T-helper 2 cell treated with Interferon-gamma antibody and Interleukin-4, amounts not matched to agents 5 μg/mL and 100 μg/mL, for 36 hours (primary cell): ENCODE measurements around the gene CCT5.
"Not testable (repeated sequence)": the region's sequence is repeated elsewhere in the genome, so short reads cannot be mapped to it uniquely, and the experiment has no call there.

ENCODE experiments used
- DNase-seq: peaks from one replicate; pipeline ENCODE4 v3.0.0; 2021; ENCODE audit warnings: low spot score
- H3K27ac Mint-ChIP-seq: one replicate; pipeline ENCODE4 v1.8.0; 2021; ENCODE audit warnings: mild to moderate bottlenecking, mixed read lengths
- H3K27me3 Mint-ChIP-seq: one replicate; pipeline ENCODE4 v1.8.0; 2021; ENCODE audit warnings: low read depth, mixed read lengths
- H3K36me3 Mint-ChIP-seq: one replicate; pipeline ENCODE4 v1.8.0; 2021; ENCODE audit warnings: low read depth, mixed read lengths
- H3K4me1 Mint-ChIP-seq: one replicate; pipeline ENCODE4 v1.8.0; 2021; ENCODE audit warnings: low read depth, mixed read lengths
- H3K4me3 Mint-ChIP-seq: one replicate; pipeline ENCODE4 v1.8.0; 2022; ENCODE audit warnings: mild to moderate bottlenecking, moderate library complexity, mixed read lengths
- H3K9me3 Mint-ChIP-seq: one replicate; pipeline ENCODE4 v1.8.0; 2021; ENCODE audit warnings: mixed read lengths

CCT5 gene

GRCh38 chr5:10276691-10277090, 26.6 kb downstream of the CCT5 start:
- Mint-ChIP-seq H3K4me1 (peaks cover 14% of the 10 kb centered on the region), H3K27ac (no peak overlapping the region), H3K27me3 (peaks cover 5% of the 10 kb centered on the region), H3K4me3 (no peak overlapping the region), H3K36me3 (no peaks in the 10 kb centered on the region), H3K9me3 (no peaks in the 10 kb centered on the region)
- DNase-seq, result no peak

- Mint-ChIP-seq H3K36me3 (no peaks in the 10 kb centered on the region), H3K4me3 (no peak overlapping the region), H3K27ac (no peak overlapping the region), H3K4me1 (peaks cover 7% of the 10 kb centered on the region), H3K27me3 (peaks cover 4% of the 10 kb centered on the region), H3K9me3 (no peaks in the 10 kb centered on the region)
- no peak for DNase-seq
Measured at GRCh38 chr5:10277773-10278630, 27.9 kb downstream of the CCT5 start.

GRCh38 chr5:10278658-10279279, 28.7 kb downstream of the CCT5 start:
- DNase-seq, result no peak
- no peaks in the 10 kb centered on the region for H3K9me3 Mint-ChIP-seq
- no peak overlapping the region for H3K4me3 Mint-ChIP-seq
- H3K4me1 Mint-ChIP-seq, result peaks cover 9% of the 10 kb centered on the region
- peaks cover 4% of the 10 kb centered on the region for H3K27me3 Mint-ChIP-seq
- no peaks in the 10 kb centered on the region for H3K36me3 Mint-ChIP-seq
- no peak overlapping the region for H3K27ac Mint-ChIP-seq

GRCh38 chr5:10279328-10279727, 29.2 kb downstream of the CCT5 start:
- Mint-ChIP-seq H3K27me3 (peaks cover 4% of the 10 kb centered on the region), H3K27ac (no peak overlapping the region)

GRCh38 chr5:10279925-10280720, 30.0 kb downstream of the CCT5 start:
- Mint-ChIP-seq H3K27ac (no peak overlapping the region), H3K4me3 (no peak overlapping the region), H3K36me3 (no peaks in the 10 kb centered on the region), H3K4me1 (peaks cover 12% of the 10 kb centered on the region), H3K9me3 (no peaks in the 10 kb centered on the region), H3K27me3 (peaks cover 4% of the 10 kb centered on the region)
- no peak for DNase-seq

More at GRCh38 chr5:10279328-10279727, 29.2 kb downstream of the CCT5 start:
- Mint-ChIP-seq H3K4me3 (no peak overlapping the region), H3K4me1 (peaks cover 13% of the 10 kb centered on the region), H3K9me3 (no peaks in the 10 kb centered on the region), H3K36me3 (no peaks in the 10 kb centered on the region)
- no peak for DNase-seq

GRCh38 chr5:10283927-10284635, 34.0 kb downstream of the CCT5 start:
- Mint-ChIP-seq H3K9me3 (no peaks in the 10 kb centered on the region), H3K36me3 (no peaks in the 10 kb centered on the region), H3K27ac (no peak overlapping the region), H3K4me3 (no peak overlapping the region), H3K4me1 (peaks cover 9% of the 10 kb centered on the region), H3K27me3 (peaks cover 4% of the 10 kb centered on the region)
- peak; percentile 71 for DNase-seq

- H3K9me3 Mint-ChIP-seq, H3K27me3 Mint-ChIP-seq, DNase-seq, H3K4me3 Mint-ChIP-seq, H3K36me3 Mint-ChIP-seq, H3K27ac Mint-ChIP-seq, H3K4me1 Mint-ChIP-seq: not testable (repeated sequence)
Measured at GRCh38 chr5:10285362-10285761, 35.3 kb downstream of the CCT5 start.

- H3K4me3 Mint-ChIP-seq, result no peak overlapping the region
- H3K27ac Mint-ChIP-seq, result no peak overlapping the region
- peaks cover 9% of the 10 kb centered on the region for H3K4me1 Mint-ChIP-seq
- no peaks in the 10 kb centered on the region for H3K9me3 Mint-ChIP-seq
- H3K36me3 Mint-ChIP-seq, result no peaks in the 10 kb centered on the region
- no peak for DNase-seq
- H3K27me3 Mint-ChIP-seq, result peaks cover 4% of the 10 kb centered on the region
Measured at GRCh38 chr5:10286162-10286861, 36.2 kb downstream of the CCT5 start.

- Mint-ChIP-seq H3K4me1 (peaks cover 9% of the 10 kb centered on the region), H3K9me3 (no peaks in the 10 kb centered on the region), H3K27ac (no peak overlapping the region), H3K27me3 (peaks cover 4% of the 10 kb centered on the region), H3K36me3 (no peaks in the 10 kb centered on the region), H3K4me3 (no peak overlapping the region)
- no peak for DNase-seq
Measured at GRCh38 chr5:10286862-10287227, 36.8 kb downstream of the CCT5 start.

GRCh38 chr5:10288592-10289219, 38.6 kb downstream of the CCT5 start:
- H3K9me3 Mint-ChIP-seq, result no peaks in the 10 kb centered on the region

GRCh38 chr5:10289353-10289752, 39.3 kb downstream of the CCT5 start:
- Mint-ChIP-seq H3K27me3 (peaks cover 17% of the 10 kb centered on the region), H3K4me3 (no peak overlapping the region), H3K9me3 (no peaks in the 10 kb centered on the region), H3K36me3 (no peaks in the 10 kb centered on the region), H3K27ac (no peak overlapping the region), H3K4me1 (peaks cover 3% of the 10 kb centered on the region)
- no peak for DNase-seq

More at GRCh38 chr5:10288592-10289219, 38.6 kb downstream of the CCT5 start:
- H3K27me3 Mint-ChIP-seq, result peaks cover 14% of the 10 kb centered on the region
- H3K4me3 Mint-ChIP-seq, result no peak overlapping the region
- no peaks in the 10 kb centered on the region for H3K36me3 Mint-ChIP-seq
- no peak overlapping the region for H3K27ac Mint-ChIP-seq
- DNase-seq, result no peak
- peaks cover 7% of the 10 kb centered on the region for H3K4me1 Mint-ChIP-seq

- Mint-ChIP-seq H3K27me3 (peaks cover 17% of the 10 kb centered on the region), H3K4me1 (peaks cover 3% of the 10 kb centered on the region), H3K36me3 (no peaks in the 10 kb centered on the region), H3K27ac (no peak overlapping the region), H3K9me3 (no peaks in the 10 kb centered on the region), H3K4me3 (no peak overlapping the region)
- no peak for DNase-seq
Measured at GRCh38 chr5:10289991-10290390, 39.9 kb downstream of the CCT5 start.

GRCh38 chr5:10290438-10290837, 40.4 kb downstream of the CCT5 start:
- peaks cover 3% of the 10 kb centered on the region for H3K4me1 Mint-ChIP-seq
- no peaks in the 10 kb centered on the region for H3K9me3 Mint-ChIP-seq
- peaks cover 17% of the 10 kb centered on the region for H3K27me3 Mint-ChIP-seq
- no peak overlapping the region for H3K27ac Mint-ChIP-seq
- DNase-seq, result no peak
- no peaks in the 10 kb centered on the region for H3K36me3 Mint-ChIP-seq
- H3K4me3 Mint-ChIP-seq, result no peak overlapping the region
